KMS-11 (cell line): Measurements from ENCODE around the gene ZFP36.

ENCODE experiments used
- H2AFZ ChIP-seq: fragments of 200-600 bp; sonication (generic); 2 replicates; pipeline ENCODE4 v1.6.1; 2016; ENCODE audit warnings: antibody characterized with exemption, mixed run types, low read depth
- H3K27ac ChIP-seq: fragments of 200-600 bp; sonication (generic); 2 replicates; pipeline ENCODE4 v1.6.1; 2016; ENCODE audit warnings: mild to moderate bottlenecking, mixed run types
- H3K27me3 ChIP-seq: fragments of 200-600 bp; sonication (generic); 2 replicates; pipeline ENCODE4 v1.6.1; 2017; ENCODE audit warnings: mild to moderate bottlenecking, low read depth, mixed run types, moderate library complexity; ENCODE audit not compliant: insufficient read depth
- H3K36me3 ChIP-seq: fragments of 200-600 bp; sonication (generic); 2 replicates; pipeline ENCODE4 v1.6.1; 2017; ENCODE audit warnings: mild to moderate bottlenecking, mixed run types; ENCODE audit not compliant: insufficient read depth
- H3K4me1 ChIP-seq: fragments of 200-600 bp; sonication (generic); 2 replicates; pipeline ENCODE4 v1.6.1; 2016; ENCODE audit warnings: mild to moderate bottlenecking, low read depth, mixed run types; ENCODE audit not compliant: poor library complexity, severe bottlenecking
- H3K4me2 ChIP-seq: fragments of 200-600 bp; sonication (generic); 2 replicates; pipeline ENCODE4 v1.7.0; 2016; ENCODE audit warnings: mild to moderate bottlenecking, mixed run types
- H3K4me3 ChIP-seq: fragments of 200-600 bp; sonication (generic); IDR thresholded peaks from 2 replicates; pipeline ENCODE4 v1.6.1; 2017; ENCODE audit warnings: low read depth, low read length, mixed read lengths; ENCODE audit not compliant: insufficient read depth
- H3K79me2 ChIP-seq: fragments of 200-600 bp; sonication (generic); 2 replicates; pipeline ENCODE4 v1.6.1; 2016; ENCODE audit warnings: low read depth, mixed run types; ENCODE audit not compliant: insufficient read depth
- H3K9ac ChIP-seq: fragments of 200-600 bp; sonication (generic); 2 replicates; pipeline ENCODE4 v1.6.1; 2016; ENCODE audit warnings: mild to moderate bottlenecking, mixed run types
- H4K20me1 ChIP-seq: fragments of 200-600 bp; sonication (generic); 2 replicates; pipeline ENCODE4 v1.6.1; 2016; ENCODE audit warnings: mild to moderate bottlenecking, mixed run types; ENCODE audit not compliant: insufficient read depth
- CTCF ChIP-seq: fragments of 200-600 bp; sonication (generic); conservative IDR thresholded peaks from 2 replicates; pipeline ENCODE4 v1.6.1; 2017; ENCODE audit warnings: low read depth, mild to moderate bottlenecking, antibody characterized with exemption, low read length, moderate library complexity, mixed read lengths

ZFP36 gene

GRCh38 chr19:39403331-39404312 lies 3.0 kb upstream of the ZFP36 start:
- Histone ChIP-seq H3K79me2 (peaks cover 17% of the 10 kb centered on the region), H3K4me1 (peaks cover 66% of the 10 kb centered on the region), H4K20me1 (no peaks in the 10 kb centered on the region), H3K4me2 (peak overlapping the region; percentile 98), H2AFZ (peak overlapping the region; percentile 65; the same call in 1 of the 2 replicates), H3K4me3 (no peak overlapping the region), H3K27me3 (no peaks in the 10 kb centered on the region), H3K36me3 (no peaks in the 10 kb centered on the region), H3K9ac (peak overlapping the region; percentile 91), H3K27ac (peak overlapping the region; percentile 95)
- no peak for TF ChIP-seq CTCF

- no peak overlapping the region; the same call in 1 of the 2 replicates for H3K9ac ChIP-seq
- peaks cover 24% of the 10 kb centered on the region for H3K79me2 ChIP-seq
- peak overlapping the region; percentile 6; the same call in 1 of the 2 replicates for H3K27ac ChIP-seq
- TF ChIP-seq CTCF = no peak
- H3K36me3 ChIP-seq = no peaks in the 10 kb centered on the region
- peaks cover 67% of the 10 kb centered on the region for H3K4me1 ChIP-seq
- H2AFZ ChIP-seq = no peak overlapping the region
- H3K4me2 ChIP-seq = peak overlapping the region; percentile 98
- H3K4me3 ChIP-seq = no peak overlapping the region
- no peaks in the 10 kb centered on the region for H4K20me1 ChIP-seq
- H3K27me3 ChIP-seq = no peaks in the 10 kb centered on the region
These were observed 1.2 kb upstream of the ZFP36 start for GRCh38 chr19:39405261-39405957.

- H3K4me3 ChIP-seq = no peak overlapping the region
- TF ChIP-seq CTCF = no peak
- H4K20me1 ChIP-seq = no peaks in the 10 kb centered on the region
- H2AFZ ChIP-seq = peak overlapping the region; percentile 23; the same call in 1 of the 2 replicates
- peak overlapping the region; percentile 6; the same call in 1 of the 2 replicates for H3K27ac ChIP-seq
- peaks cover 67% of the 10 kb centered on the region for H3K4me1 ChIP-seq
- no peaks in the 10 kb centered on the region for H3K27me3 ChIP-seq
- H3K79me2 ChIP-seq = peaks cover 24% of the 10 kb centered on the region
- H3K4me2 ChIP-seq = peak overlapping the region; percentile 98
- peak overlapping the region; percentile 28; the same call in 1 of the 2 replicates for H3K9ac ChIP-seq
- no peaks in the 10 kb centered on the region for H3K36me3 ChIP-seq
These were observed 540 bp upstream of the ZFP36 start for GRCh38 chr19:39405958-39406655.

- H3K36me3 ChIP-seq = no peaks in the 10 kb centered on the region
- H3K79me2 ChIP-seq = peaks cover 24% of the 10 kb centered on the region
- peaks cover 62% of the 10 kb centered on the region for H3K4me1 ChIP-seq
- H3K27ac ChIP-seq = peak overlapping the region; percentile 61
- no peaks in the 10 kb centered on the region for H4K20me1 ChIP-seq
- no peak overlapping the region for H3K4me3 ChIP-seq
- H3K4me2 ChIP-seq = peak overlapping the region; percentile 71; the same call in 1 of the 2 replicates
- TF ChIP-seq CTCF = no peak
- no peaks in the 10 kb centered on the region for H3K27me3 ChIP-seq
- peak overlapping the region; percentile 7; the same call in 1 of the 2 replicates for H2AFZ ChIP-seq
- peak overlapping the region; percentile 53 for H3K9ac ChIP-seq
These were observed 688 bp downstream of the ZFP36 start for GRCh38 chr19:39407410-39407659.
